ENCODE data around the gene PTPA.

DNA sequence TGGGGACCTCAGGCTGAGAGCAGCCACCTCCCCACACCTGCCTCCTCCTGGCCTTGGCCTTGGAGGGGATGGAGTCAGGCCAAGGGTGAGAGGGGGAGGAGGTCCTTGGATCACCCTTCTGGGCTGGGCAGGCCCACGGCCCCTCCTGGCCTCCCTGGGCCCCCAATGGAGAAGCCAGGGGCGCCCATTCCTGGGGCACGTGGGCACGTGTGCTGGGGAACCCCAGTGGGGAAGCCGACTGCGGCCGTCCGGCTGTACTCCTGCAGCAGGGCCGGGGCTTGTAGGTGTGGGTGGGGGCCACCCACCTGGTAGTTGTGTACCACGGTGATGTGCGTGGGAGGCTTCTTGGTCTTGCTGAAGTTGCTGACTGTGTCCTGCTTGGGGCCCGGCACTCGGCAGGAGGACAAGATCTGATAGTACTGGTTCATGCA lies 9.1 kb upstream of the PTPA start:
- TF ChIP-seq SUZ12 (IDR thresholded peaks at IDR 0.05; ENCODE audit: extremely low read depth, insufficient read depth, insufficient read length) (no peak), YY1 (IDR thresholded peaks at IDR 0.05; ENCODE audit: insufficient read depth, insufficient read length) (no peak)
